H1 (cell line): ENCODE data around the gene QRICH1. TPM values are rescaled to one million over a fixed set of nuclear protein-coding genes. Genes with fewer than 3 reads are reported as not detected.

Experiments
- ASH2L ChIP-seq: fragments of 200-600, 300-600 bp; sonication (generic); IDR thresholded peaks from one replicate; pipeline ENCODE4 v1.7.1; 2017; ENCODE audit warnings: low read length
- BACH1 ChIP-seq: IDR thresholded peaks from 2 replicates; pipeline ENCODE4 v1.6.1; 2012; ENCODE audit warnings: low read length, improper control_type of control experiment
- CEBPB ChIP-seq: IDR thresholded peaks from 2 replicates; pipeline ENCODE4 v1.6.1; 2012; ENCODE audit warnings: low read depth, low read length
- CHD7 ChIP-seq: fragments of 300-600 bp; sonication (generic); IDR thresholded peaks from 2 replicates; pipeline ENCODE4 v1.7.1; 2012; ENCODE audit warnings: low read length, moderate library complexity, mild to moderate bottlenecking, inconsistent platforms; ENCODE audit not compliant: insufficient replicate concordance
- EZH2 ChIP-seq: fragments of 200-600 bp; sonication (generic); IDR thresholded peaks from 2 replicates; pipeline ENCODE4 v1.7.1; 2012; ENCODE audit warnings: low read depth, mild to moderate bottlenecking, moderate library complexity, low read length, inconsistent platforms; ENCODE audit not compliant: severe bottlenecking
- FOSL1 ChIP-seq: IDR thresholded peaks from 2 replicates; pipeline ENCODE4 v1.6.1; 2011; ENCODE audit warnings: mild to moderate bottlenecking, low read depth, low read length, moderate library complexity; ENCODE audit not compliant: insufficient read depth
- GTF2F1 ChIP-seq: IDR thresholded peaks from 2 replicates; pipeline ENCODE4 v1.6.1; 2012; ENCODE audit warnings: low read depth, low read length, improper control_type of control experiment, borderline replicate concordance
- RFX5 ChIP-seq: IDR thresholded peaks from 2 replicates; pipeline ENCODE4 v1.6.1; 2011; ENCODE audit warnings: low read depth, low read length, improper control_type of control experiment, borderline replicate concordance
- RNF2 ChIP-seq: fragments of 200-900, 300-1000 bp; sonication (generic); IDR thresholded peaks from 2 replicates; pipeline ENCODE4 v1.7.1; 2016; ENCODE audit warnings: borderline replicate concordance, low read depth, mild to moderate bottlenecking, antibody characterized with exemption, low read length; ENCODE audit not compliant: poor library complexity, severe bottlenecking; ENCODE audit errors: missing control alignments
- SIX5 ChIP-seq: IDR thresholded peaks from 2 replicates; pipeline ENCODE4 v1.6.1; 2011; ENCODE audit warnings: mild to moderate bottlenecking, low read depth, low read length
- SUZ12 ChIP-seq: fragments of 200-600 bp; sonication (generic); IDR thresholded peaks from 2 replicates; pipeline ENCODE4 v1.6.1; 2012; ENCODE audit warnings: mild to moderate bottlenecking, inconsistent platforms, low read length, moderate library complexity, mixed read lengths
- TCF12 ChIP-seq: IDR thresholded peaks from 2 replicates; pipeline ENCODE4 v1.6.1; 2011; ENCODE audit warnings: low read depth, mild to moderate bottlenecking, low read length
- polyA plus RNA-seq, 7 experiments: library from polyadenylated mRNA; depleted of rRNA in 3 of 7; stranded (reverse) in 5 of 7; unstranded in 2 of 7; fragments of >200 nt in 5 of 7; fragments of 200-250 nt in 2 of 7; gene quantifications; 1 replicate in 5 of 7; 2 replicates in 1 of 7; 4 replicates in 1 of 7; pipeline versions ENCODE4 v1.2.1 to v1.2.3, GENCODE V29; 2011 to 2013; ENCODE audit warnings: missing spikeins in 2 of 7, mixed read lengths in 2 of 7
- total RNA-seq: library from RNA; stranded (reverse); fragmentation: NEBNext Ultra II Directional; extraction: Animal tissue kit (Norgen Biotek cat#: 25700); gene quantifications from 2 replicates; pipeline ENCODE4 v1.2.1, GENCODE V29; 2021

The QRICH1 gene
- total and polyA plus RNA-seq, 2 of the 8 experiments (the other 6 are each of a cell fraction or from before 2014, with no cell fraction given): 128 to 142 TPM

DNA sequence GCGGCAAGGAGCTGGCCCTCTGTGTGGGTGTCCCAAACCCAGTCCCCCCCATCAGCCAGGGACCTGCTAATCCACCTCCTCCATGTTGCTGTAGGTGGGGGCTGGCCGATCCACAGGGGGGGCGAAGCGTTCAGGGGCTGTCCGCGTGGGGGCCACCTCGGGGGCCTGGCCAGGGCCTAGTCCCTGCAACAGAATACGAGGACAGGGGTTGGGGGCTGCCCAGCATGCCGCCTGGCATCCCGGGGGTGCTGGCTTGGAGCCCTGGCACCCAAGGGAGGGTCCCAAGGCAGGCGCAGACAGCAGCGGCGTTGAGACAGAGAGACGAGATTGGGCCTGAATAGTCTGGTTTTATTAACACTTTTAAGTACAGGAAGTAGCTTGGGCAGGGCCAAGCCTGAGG is 14.5 kb upstream of the QRICH1 start (continued):
- TF ChIP-seq CHD7 (no peak), TCF12 (no peak), EZH2 (no peak), FOSL1 (no peak), CEBPB (no peak), SIX5 (no peak), SUZ12 (no peak), GTF2F1 (no peak), ASH2L (no peak), RFX5 (no peak), BACH1 (no peak), RNF2 (no peak)
